Measurements from ENCODE around the gene RPS6KA1.

DNA sequence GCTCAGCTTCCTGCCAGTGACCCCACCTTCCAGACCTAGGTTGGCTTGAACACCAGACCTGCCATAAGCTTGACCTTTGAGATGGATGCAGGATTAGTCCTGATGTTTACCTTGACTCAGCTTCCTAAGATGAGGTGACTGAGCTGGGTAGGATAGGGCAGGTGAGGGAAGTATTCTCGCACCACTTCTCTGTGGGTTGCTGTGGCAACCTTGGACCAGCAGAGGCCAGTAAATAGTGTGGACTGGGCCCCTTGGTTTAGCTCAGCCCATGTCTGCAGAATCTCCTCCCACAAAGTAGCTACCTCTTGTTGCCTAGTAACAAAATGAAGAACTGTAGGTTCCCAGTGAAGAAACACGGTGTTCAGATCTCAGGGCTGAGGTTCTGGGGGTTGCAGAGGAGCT, 8.4 kb downstream of the RPS6KA1 start:
- TF ChIP-seq, protein P1, sequence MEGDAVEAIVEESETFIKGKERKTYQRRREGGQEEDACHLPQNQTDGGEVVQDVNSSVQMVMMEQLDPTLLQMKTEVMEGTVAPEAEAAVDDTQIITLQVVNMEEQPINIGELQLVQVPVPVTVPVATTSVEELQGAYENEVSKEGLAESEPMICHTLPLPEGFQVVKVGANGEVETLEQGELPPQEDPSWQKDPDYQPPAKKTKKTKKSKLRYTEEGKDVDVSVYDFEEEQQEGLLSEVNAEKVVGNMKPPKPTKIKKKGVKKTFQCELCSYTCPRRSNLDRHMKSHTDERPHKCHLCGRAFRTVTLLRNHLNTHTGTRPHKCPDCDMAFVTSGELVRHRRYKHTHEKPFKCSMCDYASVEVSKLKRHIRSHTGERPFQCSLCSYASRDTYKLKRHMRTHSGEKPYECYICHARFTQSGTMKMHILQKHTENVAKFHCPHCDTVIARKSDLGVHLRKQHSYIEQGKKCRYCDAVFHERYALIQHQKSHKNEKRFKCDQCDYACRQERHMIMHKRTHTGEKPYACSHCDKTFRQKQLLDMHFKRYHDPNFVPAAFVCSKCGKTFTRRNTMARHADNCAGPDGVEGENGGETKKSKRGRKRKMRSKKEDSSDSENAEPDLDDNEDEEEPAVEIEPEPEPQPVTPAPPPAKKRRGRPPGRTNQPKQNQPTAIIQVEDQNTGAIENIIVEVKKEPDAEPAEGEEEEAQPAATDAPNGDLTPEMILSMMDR (conservative IDR thresholded peaks at IDR 0.05): no peak
- TF ChIP-seq EZH2 (IDR thresholded peaks at IDR 0.05; ENCODE audit: low read depth): no peak
